A549 (cell line): ENCODE data around the gene PLD5. TPM values are rescaled to one million over a fixed set of nuclear protein-coding genes. Genes with fewer than 3 reads are reported as not detected.

Experiments used
- ATAC-seq, 2 experiments: fragments of 200-7000 bp in 1 of 2; fragments of >200 bp in 1 of 2; cut with Nextera tagmentation in 1 of 2; cut with Tn5 transposase in 1 of 2; 3 replicates each; pipeline versions ENCODE4 v1.8.0 to v1.9.1; 2018 to 2020; ENCODE audit warnings: mild to moderate bottlenecking in 1 of 2, moderate library complexity in 1 of 2
- CTCF ChIA-PET: fragments of 300-600 bp; sonication (Branson Sonifier 250); formaldehyde crosslinking; extraction: SDS; loops from one replicate; lab custom pipeline; 2021; ENCODE audit warnings: antibody characterized with exemption, inconsistent platforms; lab: Yijun Ruan, JAX
- POLR2A ChIA-PET: fragments of 350-600 bp; formaldehyde crosslinking; extraction: SDS; loops from one replicate; lab custom pipeline; 2021; ENCODE audit warnings: antibody characterized with exemption, inconsistent platforms; lab: Yijun Ruan, JAX
- DNase-seq, 2 experiments: peaks; one replicate each; pipeline versions ENCODE4 v3.0.0 to v3.0.0-alpha.2; 2011 to 2016; ENCODE audit warnings: low read depth in 1 of 2, low spot score in 1 of 2
- FAIRE-seq: peaks from 2 replicates; lab custom pipeline; 2011; peaks lifted over from hg19 to GRCh38; lab: Jason Lieb, UNC
- H3K27ac ChIP-seq, 2 experiments: fragments of >200 bp; sonication (Bioruptor Twin); formaldehyde crosslinking; 3 replicates each; pipeline ENCODE4 v1.5.1; 2016 to 2017
- H3K4me1 ChIP-seq: fragments of >200 bp; sonication (Bioruptor Twin); formaldehyde crosslinking; 3 replicates; pipeline ENCODE4 v1.6.1; 2016
- H3K4me2 ChIP-seq: fragments of >200 bp; sonication (Bioruptor Twin); formaldehyde crosslinking; 3 replicates; pipeline ENCODE4 v1.6.1; 2016
- H3K4me3 ChIP-seq: fragments of >200 bp; sonication (Bioruptor Twin); formaldehyde crosslinking; 3 replicates; pipeline ENCODE4 v1.5.1; 2016
- H3K9me3 ChIP-seq: fragments of >200 bp; sonication (Bioruptor Twin); formaldehyde crosslinking; 3 replicates; pipeline ENCODE4 v1.6.1; 2016
- ATOH8 ChIP-seq: fragments of 250-450 bp; sonication (Bioruptor Pico); IDR thresholded peaks from 2 replicates; pipeline ENCODE4 v1.5.0; 2020; ENCODE audit warnings: low read depth, mild to moderate bottlenecking, moderate library complexity
- BCL3 ChIP-seq: fragments of >200 bp; sonication (Bioruptor Twin); formaldehyde crosslinking; IDR thresholded peaks from 3 replicates; pipeline ENCODE4 v1.6.1; 2016
- CBX2 ChIP-seq: fragments of 200-600 bp; sonication (generic); IDR thresholded peaks from 2 replicates; pipeline ENCODE4 v1.6.1; 2016; ENCODE audit warnings: low read depth, mild to moderate bottlenecking, borderline replicate concordance
- E2F6 ChIP-seq: IDR thresholded peaks from 2 replicates; pipeline ENCODE4 v1.6.1; 2012; ENCODE audit warnings: low read depth, borderline replicate concordance
- EHF ChIP-seq: fragments of 250-450 bp; sonication (Bioruptor Pico); IDR thresholded peaks from 2 replicates; pipeline ENCODE4 v1.5.0; 2020; ENCODE audit warnings: mild to moderate bottlenecking
- EHMT2 ChIP-seq: fragments of 200-600 bp; sonication (generic); IDR thresholded peaks from 2 replicates; pipeline ENCODE4 v1.6.1; 2016; ENCODE audit warnings: antibody characterized with exemption, low read depth, mild to moderate bottlenecking, moderate library complexity
- HDAC2 ChIP-seq: fragments of 200-600 bp; sonication (generic); IDR thresholded peaks from 2 replicates; pipeline ENCODE4 v1.6.1; 2016
- MAFK ChIP-seq: fragments of 450-650 bp; IDR thresholded peaks from 2 replicates; pipeline ENCODE4 v1.6.1; 2014; ENCODE audit not compliant: partially characterized antibody
- MAX ChIP-seq: IDR thresholded peaks from 2 replicates; pipeline ENCODE4 v1.6.1; 2012
- NFE2L2 ChIP-seq: fragments of 150-350 bp; conservative IDR thresholded peaks from 2 replicates; pipeline ENCODE4 v1.6.1; 2014; ENCODE audit warnings: low read length
- NR3C1 ChIP-seq: fragments of >200 bp; sonication (Bioruptor Twin); formaldehyde crosslinking; IDR thresholded peaks from 3 replicates; pipeline ENCODE4 v1.6.1; 2017
- RNF2 ChIP-seq: fragments of 200-600 bp; sonication (generic); IDR thresholded peaks from 2 replicates; pipeline ENCODE4 v1.6.1; 2016; ENCODE audit warnings: low read depth, mild to moderate bottlenecking, antibody characterized with exemption, moderate library complexity, borderline replicate concordance
- TP53 ChIP-seq: fragments of 250-450 bp; sonication (Bioruptor Pico); IDR thresholded peaks from 2 replicates; pipeline ENCODE4 v1.5.0; 2021; ENCODE audit warnings: mild to moderate bottlenecking, moderate library complexity
- ZSCAN20 ChIP-seq: fragments of 250-450 bp; sonication (Bioruptor Pico); IDR thresholded peaks from 2 replicates; pipeline ENCODE4 v1.8.0; 2022; ENCODE audit warnings: mild to moderate bottlenecking, moderate library complexity
- WGBS: methylation state at CpG from one replicate; pipeline ENCODE4 v1.1.6; 2017; ENCODE audit errors: missing lambda C conversion rate; 5-methylcytosine and 5-hydroxymethylcytosine counted together
- polyA plus RNA-seq, 4 experiments: library from polyadenylated mRNA; depleted of rRNA in 3 of 4; stranded (reverse); fragments of >200 nt; fragmentation: RNase III in 1 of 4; extraction: RNeasy Plus Mini Kit Qiagen cat#74134 plus additional on column Dnase treatment in 1 of 4; gene quantifications; 2 replicates in 3 of 4; 3 replicates in 1 of 4; pipeline ENCODE4 v1.2.3, GENCODE V29; 2011 to 2017

PLD5 gene
- polyA plus RNA-seq, 2 of the 4 experiments (the other 2 are of a cell fraction), result 1.5 to 1.7 TPM

GRCh38 chr1:242522304-242522945, 2.1 kb downstream of the PLD5 start (continued):
- TF ChIP-seq E2F6, result no peak
- no peak for TF ChIP-seq ATOH8

GRCh38 chr1:242515555-242515954, 8.9 kb downstream of the PLD5 start:
- FAIRE-seq, result no peak
- Histone ChIP-seq H3K4me1 (no peaks in the 10 kb centered on the region), H3K9me3 (no peaks in the 10 kb centered on the region), H3K4me2 (no peak overlapping the region), H3K4me3 (no peak overlapping the region), H3K27ac (no peak overlapping the region)
- TF ChIP-seq MAFK (peak; percentile 18), EHF (CRISPR knock-in tag) (no peak)
- no peak for DNase-seq
- ChIA-PET POLR2A (no interaction called here), CTCF (no interaction called here)
- WGBS, result 51% methylated on average over 2 of the region's 2 CpGs
- ATAC-seq, result no peak

- ChIA-PET POLR2A (no interaction called here), CTCF (interaction anchor here (1.1 kb wide), 1 partner anchor 17 kb away, joined by 3 read pairs; the partner anchor contains the start of gene PLD5)
- H3K4me3 ChIP-seq, result no peak overlapping the region
Observed at GRCh38 chr1:242506724-242507123, 17.8 kb downstream of the PLD5 start.

GRCh38 chr1:242489545-242489944, 35.0 kb downstream of the PLD5 start:
- ChIA-PET CTCF (no interaction called here), POLR2A (no interaction called here)
- WGBS, result 33% methylated on average over 3 of the region's 3 CpGs
- H3K9me3 ChIP-seq, result no peaks in the 10 kb centered on the region
- no peak overlapping the region for H3K4me2 ChIP-seq
- no peak overlapping the region for H3K4me3 ChIP-seq
- DNase-seq (no peak), FAIRE-seq (no peak), ATAC-seq (no peak)
- TF ChIP-seq RNF2 (no peak), TP53 (no peak), NR3C1 (no peak), NFE2L2 (no peak), MAX (no peak), ZSCAN20 (CRISPR knock-in tag) (no peak), BCL3 (no peak)
- no peaks in the 10 kb centered on the region for H3K4me1 ChIP-seq
- H3K27ac ChIP-seq, result no peak overlapping the region

More at GRCh38 chr1:242506724-242507123, 17.8 kb downstream of the PLD5 start:
- DNase-seq (no peak), FAIRE-seq (no peak), ATAC-seq (no peak)
- H3K4me2 ChIP-seq, result no peak overlapping the region
- WGBS, result 73% methylated on average over 12 of the region's 12 CpGs
- H3K9me3 ChIP-seq, result no peaks in the 10 kb centered on the region
- TF ChIP-seq CBX2, result no peak
- no peak for TF ChIP-seq EHMT2
- TF ChIP-seq HDAC2, result no peak
- TF ChIP-seq ATOH8, result no peak
- TF ChIP-seq BCL3, result no peak
- TF ChIP-seq, all 56 proteins: peak for 0
- H3K4me1 ChIP-seq, result no peaks in the 10 kb centered on the region
- H3K27ac ChIP-seq, result no peak overlapping the region
